ENCODE results near the gene KLHL29. TPM values are rescaled to one million over a fixed set of nuclear protein-coding genes. Genes with fewer than 3 reads are reported as not detected.

KLHL29 gene
- total RNA-seq, 1 donor from 2014 or later, result 15.1 TPM

GRCh38 chr2:23673830-23674679 is 289.1 kb downstream of the KLHL29 start:
- Histone ChIP-seq H3K27me3 (no peaks in the 10 kb centered on the region), H3K9me3 (no peaks in the 10 kb centered on the region), H3K4me3 (no peak overlapping the region), H3K27ac (no peak overlapping the region), H3K36me3 (no peaks in the 10 kb centered on the region), H3K4me1 (no peaks in the 10 kb centered on the region)
- DNase-seq (no peak), ATAC-seq (no peak)
- TF ChIP-seq, protein P1, sequence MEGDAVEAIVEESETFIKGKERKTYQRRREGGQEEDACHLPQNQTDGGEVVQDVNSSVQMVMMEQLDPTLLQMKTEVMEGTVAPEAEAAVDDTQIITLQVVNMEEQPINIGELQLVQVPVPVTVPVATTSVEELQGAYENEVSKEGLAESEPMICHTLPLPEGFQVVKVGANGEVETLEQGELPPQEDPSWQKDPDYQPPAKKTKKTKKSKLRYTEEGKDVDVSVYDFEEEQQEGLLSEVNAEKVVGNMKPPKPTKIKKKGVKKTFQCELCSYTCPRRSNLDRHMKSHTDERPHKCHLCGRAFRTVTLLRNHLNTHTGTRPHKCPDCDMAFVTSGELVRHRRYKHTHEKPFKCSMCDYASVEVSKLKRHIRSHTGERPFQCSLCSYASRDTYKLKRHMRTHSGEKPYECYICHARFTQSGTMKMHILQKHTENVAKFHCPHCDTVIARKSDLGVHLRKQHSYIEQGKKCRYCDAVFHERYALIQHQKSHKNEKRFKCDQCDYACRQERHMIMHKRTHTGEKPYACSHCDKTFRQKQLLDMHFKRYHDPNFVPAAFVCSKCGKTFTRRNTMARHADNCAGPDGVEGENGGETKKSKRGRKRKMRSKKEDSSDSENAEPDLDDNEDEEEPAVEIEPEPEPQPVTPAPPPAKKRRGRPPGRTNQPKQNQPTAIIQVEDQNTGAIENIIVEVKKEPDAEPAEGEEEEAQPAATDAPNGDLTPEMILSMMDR (IDR thresholded peaks at IDR 0.05), result no peak
- intact Hi-C loops (cut with DNase I), result no loop called here

GRCh38 chr2:23675506-23675905 is 290.5 kb downstream of the KLHL29 start:
- no peaks in the 10 kb centered on the region for H3K36me3 ChIP-seq
- intact Hi-C loops (cut with DNase I), result no loop called here
- H3K27me3 ChIP-seq, result no peaks in the 10 kb centered on the region
- H3K4me1 ChIP-seq, result no peaks in the 10 kb centered on the region
- H3K4me3 ChIP-seq, result no peak overlapping the region
- no peak for DNase-seq
- H3K9me3 ChIP-seq, result no peaks in the 10 kb centered on the region
- no peak overlapping the region for H3K27ac ChIP-seq
- no peak for ATAC-seq
- TF ChIP-seq, protein P1 (IDR thresholded peaks at IDR 0.05), result no peak

- Histone ChIP-seq H3K27me3 (no peaks in the 10 kb centered on the region), H3K4me3 (no peak overlapping the region), H3K9me3 (no peaks in the 10 kb centered on the region), H3K27ac (no peak overlapping the region), H3K4me1 (no peaks in the 10 kb centered on the region), H3K36me3 (no peaks in the 10 kb centered on the region)
- no peak for DNase-seq
- TF ChIP-seq, protein P1 (IDR thresholded peaks at IDR 0.05), result no peak
- intact Hi-C loops (cut with DNase I), result no loop called here
- no peak for ATAC-seq
Measured at GRCh38 chr2:23677836-23678235, 292.9 kb downstream of the KLHL29 start.

GRCh38 chr2:23679044-23679443 is 294.1 kb downstream of the KLHL29 start:
- no peaks in the 10 kb centered on the region for H3K27me3 ChIP-seq
- TF ChIP-seq, protein P1 (IDR thresholded peaks at IDR 0.05), result no peak
- intact Hi-C loops (cut with DNase I), result no loop called here
- DNase-seq (no peak), ATAC-seq (no peak)
- no peaks in the 10 kb centered on the region for H3K9me3 ChIP-seq
- no peak overlapping the region for H3K4me3 ChIP-seq
- no peak overlapping the region for H3K27ac ChIP-seq
- H3K4me1 ChIP-seq, result no peaks in the 10 kb centered on the region
- no peaks in the 10 kb centered on the region for H3K36me3 ChIP-seq

GRCh38 chr2:23680951-23681350 is 296.0 kb downstream of the KLHL29 start:
- Histone ChIP-seq H3K4me1 (no peaks in the 10 kb centered on the region), H3K36me3 (no peaks in the 10 kb centered on the region), H3K27ac (no peak overlapping the region), H3K4me3 (no peak overlapping the region), H3K9me3 (no peaks in the 10 kb centered on the region), H3K27me3 (no peaks in the 10 kb centered on the region)
- DNase-seq (no peak), ATAC-seq (no peak)
- TF ChIP-seq, protein P1 (IDR thresholded peaks at IDR 0.05), result no peak
- intact Hi-C loops (cut with DNase I), result no loop called here

Data from upper lobe of right lung (tissue), 1 donor.